ENCODE measurements around the gene NBAS.

- TF ChIP-seq CTCF (IDR thresholded peaks at IDR 0.05 in 4 of 5, conservative IDR thresholded peaks at IDR 0.05 in 1 of 5), result no peak
- no peak for TF ChIP-seq POLR2A (IDR thresholded peaks at IDR 0.05)
Observed at GRCh38 chr2:15372019-15372418, 189.1 kb downstream of the NBAS start.
